Ascending aorta (tissue), 2 donors: ENCODE results near the gene F8. TPM values are rescaled to one million over a fixed set of nuclear protein-coding genes. Genes with fewer than 3 reads are reported as not detected.
"Not testable (repeated sequence)": the region's sequence is repeated elsewhere in the genome, so short reads cannot be mapped to it uniquely, and the experiment has no call there.

Experiments used
- DNase-seq, 2 donors: peaks; one replicate each; pipeline ENCODE4 v3.0.0-alpha.2; 2019; ENCODE audit warnings: low spot score in 2 of 2
- H3K27ac ChIP-seq, 2 donors: fragments of 200-600 bp; sonication (generic); one replicate each; pipeline ENCODE4 v1.5.1; 2016 to 2017; ENCODE audit warnings: mild to moderate bottlenecking in 1 of 2
- H3K27me3 ChIP-seq: fragments of 200-600 bp; sonication (generic); one replicate; pipeline ENCODE4 v1.5.1; 2017
- H3K36me3 ChIP-seq, 2 donors: fragments of 200-600 bp; sonication (generic); one replicate each; pipeline ENCODE4 v1.5.1; 2016
- H3K4me1 ChIP-seq, 2 donors: fragments of 200-600 bp; sonication (generic); one replicate each; pipeline ENCODE4 v1.5.1; 2016 to 2017; ENCODE audit warnings: mild to moderate bottlenecking in 1 of 2
- H3K4me3 ChIP-seq, 2 donors: fragments of 200-600 bp; sonication (generic); one replicate each; pipeline ENCODE4 v1.5.1; 2016 to 2017; ENCODE audit warnings: mild to moderate bottlenecking in 1 of 2
- H3K9me3 ChIP-seq, 2 donors: fragments of 200-600 bp; sonication (generic); one replicate each; pipeline ENCODE4 v1.5.1; 2016
- CTCF ChIP-seq, 3 experiments: fragments of 200-600 bp in 2 of 3; fragments of 450-650 bp in 1 of 3; sonication (generic) in 2 of 3; IDR thresholded peaks; one replicate each; pipeline ENCODE4 v1.5.1; 2016 to 2019; ENCODE audit warnings: antibody characterized with exemption in 3 of 3, mild to moderate bottlenecking in 1 of 3, moderate library complexity in 1 of 3
- intact Hi-C: fragments of 100-400 bp; cut with DNase I; formaldehyde crosslinking; loops from one replicate; pipeline ENCODE4 v1.15.1; 2023
- total RNA-seq: library from RNA; depleted of rRNA; stranded (reverse); fragments of >200 nt; gene quantifications from one replicate; pipeline ENCODE4 v1.1.0, GENCODE V29; 2016

F8 gene
- total RNA-seq, 1 donor from 2014 or later = 17.2 TPM

- intact Hi-C loops = no loop called here
- no peak for TF ChIP-seq CTCF (IDR thresholded peaks at IDR 0.05)
These were observed 188.7 kb downstream of the F8 start for GRCh38 chrX:154833746-154834274.

GRCh38 chrX:154829926-154830442, 192.5 kb downstream of the F8 start:
- intact Hi-C loops = no loop called here
- no peaks in the 10 kb centered on the region for H3K27me3 ChIP-seq

More at GRCh38 chrX:154833746-154834274, 188.7 kb downstream of the F8 start:
- Histone ChIP-seq H3K27ac (no peak overlapping the region), H3K27me3 (no peaks in the 10 kb centered on the region), H3K36me3 (no peaks in the 10 kb centered on the region), H3K4me3 (no peak overlapping the region), H3K9me3 (no peaks in the 10 kb centered on the region), H3K4me1 (no peaks in the 10 kb centered on the region)
- no peak for DNase-seq

GRCh38 chrX:154829134-154829533, 193.4 kb downstream of the F8 start:
- Histone ChIP-seq H3K4me1 (no peaks in the 10 kb centered on the region), H3K9me3 (no peaks in the 10 kb centered on the region), H3K36me3 (no peaks in the 10 kb centered on the region), H3K4me3 (no peak overlapping the region), H3K27ac (no peak overlapping the region), H3K27me3 (no peaks in the 10 kb centered on the region)
- TF ChIP-seq CTCF (IDR thresholded peaks at IDR 0.05) = no peak
- DNase-seq = no peak
- intact Hi-C loops = no loop called here

More at GRCh38 chrX:154829926-154830442, 192.5 kb downstream of the F8 start:
- Histone ChIP-seq H3K36me3 (no peaks in the 10 kb centered on the region), H3K4me3 (no peak overlapping the region), H3K9me3 (no peaks in the 10 kb centered on the region), H3K4me1 (no peaks in the 10 kb centered on the region), H3K27ac (no peak overlapping the region)
- TF ChIP-seq CTCF (IDR thresholded peaks at IDR 0.05) = no peak
- no peak for DNase-seq

GRCh38 chrX:154828016-154828408, 194.5 kb downstream of the F8 start:
- Histone ChIP-seq H3K27ac (no peak overlapping the region), H3K27me3 (no peaks in the 10 kb centered on the region), H3K9me3 (no peaks in the 10 kb centered on the region), H3K36me3 (no peaks in the 10 kb centered on the region), H3K4me3 (no peak overlapping the region), H3K4me1 (no peaks in the 10 kb centered on the region)
- intact Hi-C loops = no loop called here
- TF ChIP-seq CTCF (IDR thresholded peaks at IDR 0.05) = no peak
- no peak for DNase-seq

GRCh38 chrX:154827194-154828015, 195.1 kb downstream of the F8 start:
- no peak for DNase-seq
- no peak overlapping the region for H3K27ac ChIP-seq
- no peak overlapping the region for H3K4me3 ChIP-seq
- no peaks in the 10 kb centered on the region for H3K4me1 ChIP-seq
- H3K36me3 ChIP-seq = no peaks in the 10 kb centered on the region
- TF ChIP-seq CTCF (IDR thresholded peaks at IDR 0.05) = no peak
- H3K9me3 ChIP-seq = no peaks in the 10 kb centered on the region
- intact Hi-C loops = no loop called here
- H3K27me3 ChIP-seq = no peaks in the 10 kb centered on the region

- DNase-seq, H3K27me3 ChIP-seq, H3K36me3 ChIP-seq, intact Hi-C loops, H3K4me3 ChIP-seq, H3K27ac ChIP-seq, H3K9me3 ChIP-seq, H3K4me1 ChIP-seq: not testable (repeated sequence)
These were observed 196.9 kb downstream of the F8 start for GRCh38 chrX:154825586-154825985.
